HUDEP-2 (cell line): ENCODE results near the gene GORASP1.

Experiments
- DNase-seq, 76 experiments: peaks; one replicate each; lab custom pipeline; 2025; ENCODE audit not compliant: unreplicated experiment in 76 of 76; lab: John Stamatoyannopoulos, UW

Gene GORASP1

GRCh38 chr3:39103791-39104552 lies 3.5 kb downstream of the GORASP1 start:
- peak in 2 of 76 experiments; percentile 5 to 16 for DNase-seq

- DNase-seq: peak in 3 of 76 experiments; percentile 8 to 23 (median 13)
Observed at GRCh38 chr3:39103324-39103693, 4.1 kb downstream of the GORASP1 start.

GRCh38 chr3:39102504-39103323 lies 4.7 kb downstream of the GORASP1 start:
- DNase-seq: no peak

- peak in 35 of 76 experiments; percentile 4 to 59 (median 25) for DNase-seq
Observed at GRCh38 chr3:39101022-39101689, 6.3 kb downstream of the GORASP1 start.

- no peak for DNase-seq
Observed at GRCh38 chr3:39100500-39100886, 6.9 kb downstream of the GORASP1 start.

- no peak for DNase-seq
Observed at GRCh38 chr3:39099738-39100499, 7.5 kb downstream of the GORASP1 start.

GRCh38 chr3:39099242-39099641 lies 8.2 kb downstream of the GORASP1 start:
- no peak for DNase-seq

- no peak for DNase-seq
Observed at GRCh38 chr3:39098473-39099000, 8.9 kb downstream of the GORASP1 start.

GRCh38 chr3:39097716-39098472 lies 9.5 kb downstream of the GORASP1 start:
- no peak for DNase-seq

- no peak for DNase-seq
Observed at GRCh38 chr3:39096775-39097174, 10.7 kb downstream of the GORASP1 start.

- DNase-seq: no peak
Observed at GRCh38 chr3:39095778-39096177, 11.6 kb downstream of the GORASP1 start.

GRCh38 chr3:39094851-39095677 lies 12.4 kb downstream of the GORASP1 start:
- peak in 1 of 76 experiments; percentile 17 for DNase-seq

GRCh38 chr3:39090922-39091321 lies 16.5 kb downstream of the GORASP1 start:
- DNase-seq: no peak

GRCh38 chr3:39088889-39089288 lies 18.5 kb downstream of the GORASP1 start:
- no peak for DNase-seq

- DNase-seq: no peak
Observed at GRCh38 chr3:39088456-39088855, 19.0 kb downstream of the GORASP1 start.

GRCh38 chr3:39086144-39086543 lies 21.3 kb downstream of the GORASP1 start:
- DNase-seq: no peak

GRCh38 chr3:39082666-39083313 lies 24.6 kb downstream of the GORASP1 start:
- no peak for DNase-seq

GRCh38 chr3:39080026-39080425 lies 27.4 kb downstream of the GORASP1 start:
- DNase-seq: peak in 6 of 76 experiments; percentile 2 to 19 (median 8)
